Kidney glomerular epithelial cell (primary cell): ENCODE data around the gene WNT11.

Source experiments
- DNase-seq: peaks from one replicate; lab custom pipeline; 2025; lab: John Stamatoyannopoulos, UW

The WNT11 gene

DNA sequence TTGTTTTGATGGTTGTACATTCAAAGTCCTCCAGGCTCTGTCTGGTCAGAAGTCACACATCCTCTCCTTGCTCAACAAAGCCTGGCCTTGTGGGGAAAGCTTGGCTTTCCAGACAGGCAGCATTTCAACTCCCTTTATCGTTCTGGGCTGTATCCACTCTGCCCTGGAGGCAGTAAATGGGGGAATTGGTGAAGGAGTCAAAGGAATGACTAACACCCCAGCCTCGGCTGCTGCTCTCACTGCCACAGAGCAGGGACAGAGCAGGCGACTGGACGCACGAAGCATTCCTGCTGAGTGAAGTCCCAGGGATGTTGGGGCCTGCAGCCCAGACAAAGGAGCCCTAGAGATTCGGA lies 52.8 kb downstream of the WNT11 start:
- no peak for DNase-seq

DNA sequence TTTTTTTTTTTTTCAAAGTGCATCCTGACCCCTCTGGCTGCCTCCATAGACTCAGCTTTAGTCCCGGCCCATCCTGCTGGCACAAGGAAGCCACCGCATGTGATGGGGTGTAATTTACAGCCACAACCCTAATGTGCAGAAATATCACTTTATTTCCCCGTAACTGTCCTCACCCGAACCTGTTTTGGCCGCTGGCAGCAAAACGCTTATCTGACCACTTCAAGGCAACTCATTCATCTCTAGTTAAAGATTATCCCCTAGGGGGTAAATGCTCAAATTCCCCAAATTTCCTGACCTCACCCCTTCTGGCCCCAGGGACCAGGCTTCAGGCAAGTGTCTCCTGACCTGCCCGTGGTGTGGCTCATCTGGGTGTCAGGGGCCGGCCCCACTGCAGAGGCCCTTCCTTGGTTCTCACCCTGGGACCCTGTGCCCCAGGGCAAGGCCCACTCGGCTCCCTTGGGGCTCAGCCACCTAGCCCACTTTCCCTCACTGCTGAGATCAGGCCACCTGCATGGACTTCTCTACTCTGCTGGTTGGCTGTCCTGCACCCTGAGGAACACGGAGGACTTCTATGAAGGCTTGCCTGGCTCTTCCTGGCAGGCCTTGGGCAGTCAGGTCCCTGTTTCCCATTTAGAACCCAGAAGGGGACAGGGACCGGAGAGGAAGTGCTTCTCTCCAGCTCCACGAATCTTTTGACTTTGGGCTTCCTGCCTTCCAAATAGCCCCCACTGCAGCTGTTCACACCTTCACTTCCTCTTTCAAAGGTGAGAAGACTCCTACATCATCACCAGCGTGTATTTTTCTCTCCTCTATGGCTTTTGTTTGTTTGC lies 53.3 kb downstream of the WNT11 start:
- no peak for DNase-seq

DNA sequence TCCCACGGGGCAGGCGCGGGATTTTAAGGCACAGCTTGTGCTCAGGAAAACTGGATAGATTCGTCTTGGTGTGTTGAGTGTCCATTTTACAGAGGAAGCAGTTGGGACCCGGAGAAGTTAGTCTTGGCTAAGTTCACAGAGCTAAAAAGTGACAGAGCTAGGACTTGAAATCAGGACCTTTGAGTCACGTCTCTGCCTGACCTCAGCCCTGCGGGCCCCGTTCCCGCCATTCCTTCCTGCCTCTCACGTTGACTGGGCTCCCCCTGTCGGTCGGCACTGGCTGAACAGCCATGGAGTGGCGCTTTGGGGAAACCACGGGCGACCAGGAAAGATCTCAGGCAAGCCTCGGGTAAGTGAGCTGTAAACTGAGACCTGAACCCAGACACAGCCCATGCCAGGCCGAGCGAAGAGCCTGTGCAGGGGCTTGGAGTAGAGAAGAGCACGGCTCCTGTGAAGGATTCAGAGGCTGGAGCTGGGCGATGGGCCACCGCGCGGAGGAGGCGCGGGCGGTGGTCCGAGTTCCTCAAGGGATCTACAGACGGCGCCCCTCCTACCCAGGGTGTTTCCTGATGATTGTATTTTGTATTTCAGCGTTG lies 54.1 kb downstream of the WNT11 start:
- DNase-seq, result peak; percentile 64

DNA sequence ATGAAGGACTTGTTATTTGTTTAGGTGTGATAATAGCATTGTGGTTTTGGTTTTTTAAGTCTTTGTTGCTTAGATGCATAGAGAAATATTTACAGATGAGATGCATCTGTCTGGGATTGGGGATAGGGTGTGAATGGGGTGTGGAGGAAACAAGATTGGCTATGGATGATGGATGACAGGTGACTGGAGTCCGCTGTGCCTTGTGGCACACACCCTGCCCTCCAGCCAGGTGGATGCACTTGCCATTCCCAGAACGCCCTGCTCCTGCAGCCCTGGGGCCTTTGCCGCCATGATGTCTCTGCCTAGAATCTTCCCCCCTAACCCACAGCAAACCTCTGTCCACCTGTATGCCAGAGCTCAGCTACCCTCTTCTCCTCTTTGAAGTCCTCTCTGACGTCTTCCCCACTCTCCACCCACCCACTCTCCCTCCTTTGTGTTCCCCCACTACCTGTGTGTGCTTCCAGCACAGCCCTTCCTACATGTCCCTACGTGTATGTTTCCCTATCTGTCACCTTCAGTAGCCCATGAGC lies 54.7 kb downstream of the WNT11 start:
- no peak for DNase-seq

DNA sequence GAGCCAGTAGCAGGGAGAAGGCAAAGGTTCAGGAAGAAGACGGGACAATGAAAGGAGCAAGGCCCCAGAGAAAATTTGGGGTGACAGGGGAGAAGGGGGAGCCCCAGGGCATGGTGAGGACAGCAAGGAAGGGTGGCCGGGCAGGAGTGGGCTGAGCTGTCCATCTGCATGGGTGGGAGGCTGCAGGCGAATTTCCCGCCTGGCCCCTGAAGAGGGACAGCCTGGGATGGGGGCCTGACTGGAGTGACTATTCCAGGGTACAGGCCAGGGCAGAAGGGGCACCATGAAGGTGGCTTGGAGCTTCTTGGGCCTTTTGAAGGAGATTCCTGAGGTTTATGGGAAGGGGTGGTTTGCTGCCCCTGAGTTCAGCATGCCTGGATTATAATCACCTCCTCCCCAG lies 56.2 kb downstream of the WNT11 start:
- DNase-seq, result no peak

DNA sequence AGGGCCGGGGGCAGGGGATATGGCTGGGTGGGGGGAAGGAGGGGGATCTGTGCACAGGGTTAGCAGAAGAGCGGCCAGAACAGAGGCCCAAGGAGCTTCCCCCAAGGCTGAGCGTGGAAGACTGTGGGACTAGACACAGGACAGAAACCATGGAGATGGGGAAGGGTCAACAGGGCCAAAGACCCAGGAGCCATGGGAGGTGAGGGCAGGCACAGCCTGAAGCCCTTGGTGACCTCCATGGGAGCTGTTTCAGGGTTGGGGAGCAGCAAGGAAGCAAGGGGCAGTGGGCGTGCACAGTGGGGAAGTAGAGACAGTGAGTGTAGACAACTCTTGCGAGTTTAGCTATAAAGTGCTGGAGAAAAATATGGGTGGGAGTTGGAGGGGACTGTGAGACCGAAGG lies 56.6 kb downstream of the WNT11 start:
- no peak for DNase-seq

DNA sequence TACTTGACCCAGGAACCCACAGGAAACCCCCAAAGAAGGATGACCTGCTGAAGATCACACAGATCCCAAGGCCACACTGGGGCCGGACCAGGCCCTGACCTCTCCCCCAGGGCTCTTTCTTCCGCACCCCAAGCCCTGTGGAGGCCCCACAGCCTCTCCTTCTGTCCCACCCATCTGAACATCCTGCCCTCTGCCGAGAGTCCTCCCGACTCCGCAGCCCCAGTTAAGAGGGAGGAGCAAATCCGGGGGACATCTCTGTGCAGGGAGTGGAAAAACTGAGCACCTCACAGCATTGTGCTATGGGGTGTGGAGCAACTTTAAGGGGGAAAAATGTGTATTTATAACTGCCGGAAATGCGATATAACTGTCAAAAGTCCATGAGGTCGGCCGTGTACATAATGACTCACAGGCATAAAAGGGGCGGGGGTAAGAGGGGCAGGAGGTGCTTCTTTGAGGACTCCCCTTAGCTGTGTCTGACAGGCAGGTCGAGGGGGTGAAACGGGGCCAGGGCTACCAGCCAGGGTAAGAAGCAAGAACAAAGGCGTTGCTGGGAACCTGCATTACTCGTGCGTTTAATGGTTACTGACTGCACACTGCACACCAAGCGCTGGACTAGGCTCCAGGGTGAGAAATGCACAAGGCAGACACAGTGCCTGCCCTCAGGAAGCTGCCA lies 57.2 kb downstream of the WNT11 start:
- DNase-seq, result no peak

DNA sequence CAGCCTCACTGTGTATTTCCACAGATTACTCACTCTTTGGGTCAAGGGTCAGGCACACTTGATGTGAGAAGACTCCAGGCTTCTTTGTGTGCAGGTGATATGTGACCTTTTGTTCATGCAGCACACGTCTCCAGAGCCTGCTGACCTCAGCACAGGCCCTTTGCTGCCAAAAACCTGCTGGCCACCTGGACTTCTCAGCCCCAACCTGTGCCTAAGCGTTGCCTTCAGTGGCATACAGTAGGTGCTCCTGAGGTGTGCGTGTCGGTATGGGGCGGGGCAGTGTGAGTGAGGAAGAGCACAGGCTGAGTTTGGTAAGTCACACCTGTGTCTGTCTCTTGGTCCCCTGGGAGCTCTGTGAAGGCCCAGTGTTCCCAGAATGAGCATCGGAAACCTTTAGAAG lies 58.1 kb downstream of the WNT11 start:
- DNase-seq, result no peak

DNA sequence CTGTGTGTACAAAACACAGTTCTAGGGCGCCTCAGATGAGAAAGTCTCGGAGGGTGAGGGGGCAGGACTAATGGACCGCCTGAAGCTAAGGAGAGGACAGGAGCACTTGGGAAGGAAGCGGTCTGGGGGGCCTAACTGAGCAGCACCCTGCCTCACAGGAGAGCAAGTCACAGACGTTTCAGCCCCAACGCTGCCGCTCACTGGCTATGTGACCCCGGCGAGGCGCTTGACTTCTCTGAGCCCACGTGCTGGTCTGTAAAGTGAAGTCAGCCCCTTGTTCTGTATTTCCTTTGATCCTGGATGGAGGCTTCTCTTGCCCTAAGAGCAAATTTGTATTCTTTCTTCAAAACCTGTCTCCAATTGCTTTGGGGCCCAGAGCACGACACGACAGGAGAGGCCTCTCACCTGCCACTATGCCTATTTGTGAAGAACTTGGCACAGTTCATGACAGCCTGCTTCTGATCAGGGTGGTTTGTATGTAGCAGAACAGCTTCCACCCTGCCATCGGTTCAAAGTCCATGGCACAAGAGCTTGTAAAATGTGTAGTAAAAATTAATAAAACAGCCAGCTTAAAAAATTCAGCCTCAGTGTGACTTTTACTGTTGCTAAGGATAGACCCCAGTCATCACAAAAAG lies 59.1 kb downstream of the WNT11 start:
- no peak for DNase-seq

DNA sequence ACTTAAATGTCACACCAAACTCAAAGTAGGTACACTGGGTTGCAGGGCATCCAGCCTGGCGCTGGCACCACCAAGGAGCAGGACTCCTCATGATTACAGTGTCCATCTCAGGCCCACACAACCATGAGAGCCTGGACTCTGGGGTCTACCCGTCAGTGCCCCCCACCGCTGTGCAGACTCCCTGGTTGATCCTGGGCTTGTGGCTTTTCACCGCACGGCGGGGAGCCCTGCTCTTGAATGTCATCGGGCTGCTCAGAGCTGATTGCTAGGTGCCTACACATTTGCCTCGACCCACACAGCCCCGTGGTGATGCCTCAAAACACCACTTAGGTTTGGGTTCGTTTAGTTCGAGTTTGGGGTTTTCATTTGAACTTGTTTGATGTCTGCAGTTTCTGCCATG lies 63.0 kb downstream of the WNT11 start:
- no peak for DNase-seq

DNA sequence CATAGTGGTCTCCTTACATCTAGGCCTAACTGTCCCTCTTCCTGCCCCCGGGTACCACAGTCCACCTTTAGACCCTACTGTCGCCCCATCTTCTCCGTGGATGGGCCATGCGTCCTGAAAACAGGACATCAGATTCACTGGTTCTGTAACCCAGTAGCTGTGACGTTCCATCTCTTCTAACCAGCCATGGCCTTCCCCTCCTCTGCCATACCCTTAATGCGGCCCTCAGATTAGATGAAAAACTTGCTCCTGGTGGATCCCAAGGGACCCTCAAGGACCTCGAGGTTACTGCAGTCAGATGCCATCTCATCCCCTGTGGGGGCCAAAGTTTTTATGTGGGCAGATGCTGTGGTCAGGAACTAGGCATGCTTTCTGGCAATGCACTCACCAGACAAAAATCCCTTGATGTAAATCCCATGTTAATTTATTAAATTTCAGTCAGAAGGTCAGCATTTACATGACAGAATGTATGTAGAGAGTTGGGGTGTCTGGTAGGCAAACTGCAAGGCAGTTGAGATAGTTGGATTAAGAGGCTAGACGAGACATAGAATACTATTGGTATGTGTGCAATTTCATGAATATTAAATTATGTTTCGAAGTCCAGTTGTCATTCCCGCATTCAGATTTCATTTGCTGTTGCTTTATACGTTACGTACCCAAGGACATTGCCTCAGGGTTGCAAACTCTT lies 64.3 kb downstream of the WNT11 start:
- DNase-seq, result no peak

DNA sequence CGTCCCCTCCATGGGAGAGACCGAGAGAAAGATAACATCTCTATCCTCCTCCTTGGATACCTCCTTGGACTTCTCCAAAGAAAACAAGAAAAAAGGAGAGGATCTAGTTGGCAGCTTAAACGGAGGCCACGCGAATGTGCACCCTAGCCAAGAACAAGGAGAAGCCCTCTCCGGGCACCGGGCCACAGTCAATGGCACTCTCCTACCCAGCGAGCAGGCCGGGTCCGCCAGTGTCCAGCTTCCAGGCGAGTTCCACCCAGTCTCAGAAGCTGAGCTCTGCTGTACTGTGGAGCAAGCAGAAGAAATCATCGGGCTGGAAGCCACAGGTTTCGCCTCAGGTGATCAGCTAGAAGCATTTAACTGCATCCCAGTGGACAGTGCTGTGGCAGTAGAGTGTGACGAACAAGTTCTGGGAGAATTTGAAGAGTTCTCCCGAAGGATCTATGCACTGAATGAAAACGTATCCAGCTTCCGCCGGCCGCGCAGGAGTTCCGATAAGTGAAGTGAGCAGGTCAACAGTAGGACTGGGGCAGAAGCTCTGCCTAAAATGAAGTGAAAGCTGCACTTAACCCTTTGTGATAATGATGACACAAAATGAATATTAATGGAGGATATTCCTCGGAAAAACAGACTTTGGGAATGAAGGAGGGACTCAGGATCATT lies 65.3 kb downstream of the WNT11 start:
- DNase-seq, result no peak

DNA sequence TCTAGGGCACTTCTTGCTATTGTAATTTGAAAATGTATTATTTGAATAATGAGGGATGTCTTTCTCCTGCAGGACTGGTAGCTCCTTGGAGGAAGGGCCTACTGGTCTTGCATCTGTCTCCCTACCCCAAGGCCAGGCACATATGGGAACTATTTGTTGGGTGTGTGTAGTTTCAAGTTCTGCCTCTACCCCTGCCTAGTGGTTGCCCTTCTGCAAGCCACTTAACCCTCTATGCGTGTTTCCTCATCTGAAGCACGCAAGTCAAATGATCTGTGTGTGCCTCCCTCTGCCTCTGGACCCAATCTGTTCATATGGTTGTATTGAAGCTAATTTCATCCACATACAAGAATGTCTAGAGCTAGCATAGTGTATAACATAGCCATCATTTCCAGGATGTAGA lies 67.0 kb downstream of the WNT11 start:
- DNase-seq, result no peak
